HG02885 (cell line): ENCODE data around the gene RASA3.
"Not testable (repeated sequence)": the region's sequence is repeated elsewhere in the genome, so short reads cannot be mapped to it uniquely, and the experiment has no call there.

Experiments
- ATAC-seq: cut with Tn5 transposase; IDR thresholded peaks from one replicate; pipeline ENCODE4 v1.9.1; 2021; ENCODE audit warnings: mild to moderate bottlenecking; ENCODE audit not compliant: unreplicated experiment, poor library complexity

RASA3 gene

GRCh38 chr13:113996912-113997745, 135.3 kb downstream of the RASA3 start:
- ATAC-seq, result no peak

- no peak for ATAC-seq
Measured at GRCh38 chr13:113996081-113996911, 136.1 kb downstream of the RASA3 start.

- ATAC-seq, result no peak
Measured at GRCh38 chr13:113995051-113995601, 137.3 kb downstream of the RASA3 start.

- ATAC-seq, result no peak
Measured at GRCh38 chr13:113992276-113993005, 140.0 kb downstream of the RASA3 start.

GRCh38 chr13:113991676-113992179, 140.7 kb downstream of the RASA3 start:
- ATAC-seq, result no peak

GRCh38 chr13:113991191-113991669, 141.2 kb downstream of the RASA3 start:
- ATAC-seq, result no peak

- no peak for ATAC-seq
Measured at GRCh38 chr13:113990321-113990837, 142.0 kb downstream of the RASA3 start.

- ATAC-seq, result no peak
Measured at GRCh38 chr13:113989585-113990300, 142.7 kb downstream of the RASA3 start.

GRCh38 chr13:113988859-113989258, 143.6 kb downstream of the RASA3 start:
- ATAC-seq, result not testable (repeated sequence)

GRCh38 chr13:113982296-113982661, 150.1 kb downstream of the RASA3 start:
- no peak for ATAC-seq

GRCh38 chr13:113981611-113982295, 150.7 kb downstream of the RASA3 start:
- no peak for ATAC-seq

GRCh38 chr13:113981194-113981605, 151.2 kb downstream of the RASA3 start:
- ATAC-seq, result no peak

GRCh38 chr13:113980489-113981064, 151.8 kb downstream of the RASA3 start:
- ATAC-seq, result no peak

GRCh38 chr13:113979791-113980471, 152.5 kb downstream of the RASA3 start:
- ATAC-seq, result no peak

- ATAC-seq, result no peak
Measured at GRCh38 chr13:113978741-113979481, 153.5 kb downstream of the RASA3 start.

GRCh38 chr13:113977976-113978375, 154.4 kb downstream of the RASA3 start:
- no peak for ATAC-seq
